Activated CD8-positive, alpha-beta T cell treated with anti-CD3 and anti-CD28 coated beads, Interleukin-2, amount 10 ng/mL, durations not matched to agents 7 days and 5 days (primary cell): ENCODE data around the gene HOXC9. TPM values are rescaled to one million over a fixed set of nuclear protein-coding genes. Genes with fewer than 3 reads are reported as not detected.

Experiments used
- ATAC-seq: fragments of 150-1000 bp; cut with Tn5 transposase; one replicate; pipeline ENCODE4 v1.10.0; 2021; ENCODE audit warnings: moderate library complexity
- CTCF ChIA-PET: fragments of 350-600 bp; sonication (Branson Sonifier 250); formaldehyde crosslinking; loops from one replicate; lab custom pipeline; 2021; ENCODE audit warnings: antibody characterized with exemption; lab: Charles Lee
- POLR2A ChIA-PET: fragments of 350-600 bp; sonication (Branson Sonifier 250); formaldehyde crosslinking; loops from one replicate; lab custom pipeline; 2021; ENCODE audit warnings: antibody characterized with exemption; lab: Charles Lee
- DNase-seq: peaks from one replicate; pipeline ENCODE4 v3.0.0-alpha.2; 2020
- H3K27ac Mint-ChIP-seq: one replicate; pipeline ENCODE4 v1.8.0; 2021; ENCODE audit warnings: mild to moderate bottlenecking, mixed read lengths
- H3K27me3 Mint-ChIP-seq: one replicate; pipeline ENCODE4 v1.8.0; 2021; ENCODE audit warnings: low read depth, mixed read lengths
- H3K36me3 Mint-ChIP-seq: one replicate; pipeline ENCODE4 v1.8.0; 2021; ENCODE audit warnings: low read depth, mixed read lengths
- H3K4me1 Mint-ChIP-seq: one replicate; pipeline ENCODE4 v1.8.0; 2021; ENCODE audit warnings: low read depth, mixed read lengths
- H3K4me3 Mint-ChIP-seq: one replicate; pipeline ENCODE4 v1.8.0; 2021; ENCODE audit warnings: mild to moderate bottlenecking, mixed read lengths
- H3K9me3 Mint-ChIP-seq: one replicate; pipeline ENCODE4 v1.8.0; 2022; ENCODE audit warnings: mixed read lengths; ENCODE audit not compliant: insufficient read depth
- total RNA-seq, 2 experiments: library from RNA; stranded (reverse); gene quantifications; one replicate each; pipeline ENCODE4 v1.2.3, GENCODE V29; 2021

The HOXC9 gene
- total RNA-seq, 2 experiments from 2014 or later = not detected

GRCh38 chr12:54021432-54022013 lies 21.6 kb downstream of the HOXC9 start:
- DNase-seq = no peak
- Mint-ChIP-seq H3K9me3 (no peaks in the 10 kb centered on the region), H3K4me1 (peaks cover 25% of the 10 kb centered on the region), H3K4me3 (no peak overlapping the region), H3K27ac (no peak overlapping the region), H3K27me3 (peaks cover 75% of the 10 kb centered on the region), H3K36me3 (no peaks in the 10 kb centered on the region)
- CTCF ChIA-PET = interaction anchor here (0.8 to 12.9 kb wide), 6 partner anchors 11 to 193 kb away, joined by 3 to 248 read pairs (median 14); partner anchors contain the start of genes HOXC5 and SMUG1
- POLR2A ChIA-PET = no interaction called here
- no peak for ATAC-seq

GRCh38 chr12:54022960-54023884 lies 23.3 kb downstream of the HOXC9 start:
- H3K9me3 Mint-ChIP-seq = no peaks in the 10 kb centered on the region
- peaks cover 79% of the 10 kb centered on the region for H3K27me3 Mint-ChIP-seq
- H3K4me3 Mint-ChIP-seq = no peak overlapping the region
- ATAC-seq (no peak), DNase-seq (no peak)
- H3K4me1 Mint-ChIP-seq = peaks cover 24% of the 10 kb centered on the region
- POLR2A ChIA-PET = no interaction called here
- H3K36me3 Mint-ChIP-seq = no peaks in the 10 kb centered on the region
- no peak overlapping the region for H3K27ac Mint-ChIP-seq
- CTCF ChIA-PET = interaction anchor here (0.7 to 12.9 kb wide), 9 partner anchors 10 to 276 kb away, joined by 3 to 248 read pairs (median 8); partner anchors contain the start of genes HOXC5 and SMUG1

DNA sequence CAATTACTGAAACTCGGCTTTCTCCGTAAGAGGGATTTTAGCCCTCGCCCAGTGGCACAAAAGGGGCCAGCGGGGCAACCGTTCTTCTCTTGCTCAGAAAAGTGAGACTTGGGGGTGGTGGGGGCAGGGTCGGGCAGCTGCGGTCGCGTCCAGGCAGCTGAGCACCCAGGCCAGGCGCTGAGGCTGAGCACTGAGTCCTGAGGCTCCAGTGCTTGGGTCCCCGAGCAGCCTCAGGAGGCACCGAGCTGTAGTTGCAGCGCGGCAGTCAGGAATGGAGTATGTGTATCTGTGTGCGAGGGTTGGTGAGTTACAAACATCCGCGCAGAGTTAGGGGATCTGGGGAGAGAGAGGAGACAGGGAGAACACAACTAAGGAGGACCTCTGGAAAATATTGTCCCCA lies 24.2 kb downstream of the HOXC9 start:
- no peak for DNase-seq
- Mint-ChIP-seq H3K4me3 (no peak overlapping the region), H3K27ac (no peak overlapping the region), H3K4me1 (peaks cover 20% of the 10 kb centered on the region), H3K27me3 (peaks cover 83% of the 10 kb centered on the region), H3K36me3 (no peaks in the 10 kb centered on the region), H3K9me3 (no peaks in the 10 kb centered on the region)
- CTCF ChIA-PET = interaction anchor here (1.2 to 12.9 kb wide), 9 partner anchors 9 to 191 kb away, joined by 3 to 248 read pairs (median 8); partner anchors contain the start of genes HOXC5 and SMUG1
- POLR2A ChIA-PET = no interaction called here
- no peak for ATAC-seq

GRCh38 chr12:54024581-54025305 lies 24.8 kb downstream of the HOXC9 start:
- Mint-ChIP-seq H3K9me3 (no peaks in the 10 kb centered on the region), H3K36me3 (no peaks in the 10 kb centered on the region), H3K4me3 (no peak overlapping the region), H3K27ac (no peak overlapping the region), H3K4me1 (peaks cover 18% of the 10 kb centered on the region), H3K27me3 (peaks cover 82% of the 10 kb centered on the region)
- ChIA-PET POLR2A (no interaction called here), CTCF (interaction anchor here (1.8 to 12.9 kb wide), 6 partner anchors 8 to 190 kb away, joined by 5 to 248 read pairs (median 18); partner anchors contain the start of genes HOXC5 and SMUG1)
- ATAC-seq (no peak), DNase-seq (no peak)

DNA sequence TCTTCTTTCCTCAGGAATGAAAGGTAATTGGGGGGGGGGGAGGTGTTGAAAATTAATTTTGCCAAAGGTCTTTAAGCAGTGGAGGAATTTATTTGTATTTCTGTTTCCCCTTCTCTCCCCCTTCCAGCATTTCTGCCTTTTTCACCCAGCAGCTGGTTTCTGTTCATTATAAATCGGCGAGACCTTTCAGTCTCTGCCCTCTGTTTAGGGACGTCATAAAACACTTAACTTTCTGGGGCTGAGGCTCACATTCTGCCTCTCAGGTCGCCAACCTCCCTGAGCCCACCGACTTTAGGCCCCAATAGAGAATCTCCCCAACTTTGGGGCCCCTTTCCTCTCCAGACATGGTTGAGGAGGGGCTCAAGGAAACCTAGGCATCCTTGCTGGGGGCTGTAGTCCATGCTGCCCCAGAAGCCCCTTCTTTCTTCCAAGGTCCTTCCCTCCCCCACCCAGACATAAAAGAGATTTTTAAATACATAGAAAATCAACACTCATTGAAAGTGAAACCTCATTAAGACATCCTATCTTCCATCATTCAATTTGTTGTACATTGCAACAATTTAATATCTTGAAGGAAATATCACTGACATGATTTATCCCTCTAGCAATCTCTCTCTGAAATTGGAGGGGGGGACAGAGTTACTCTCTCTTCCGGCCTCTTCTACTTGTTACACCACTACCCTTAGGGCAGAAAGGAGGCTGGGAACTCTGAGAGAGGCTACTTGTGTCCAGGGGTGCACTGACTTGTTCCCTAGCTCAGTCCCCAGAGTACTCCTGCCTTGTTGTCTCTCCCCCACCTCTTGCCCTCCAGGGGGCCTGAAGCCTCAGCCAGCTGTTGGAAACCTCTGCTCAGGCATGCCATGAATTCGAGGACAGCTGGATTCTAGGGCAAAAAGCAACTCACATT lies 25.8 kb downstream of the HOXC9 start:
- ChIA-PET POLR2A (no interaction called here), CTCF (interaction anchor here (0.8 to 12.9 kb wide), 4 partner anchors 9 to 176 kb away, joined by 4 to 248 read pairs (median 8); partner anchors contain the start of gene SMUG1)
- Mint-ChIP-seq H3K9me3 (no peaks in the 10 kb centered on the region), H3K4me1 (peaks cover 16% of the 10 kb centered on the region), H3K27me3 (peaks cover 82% of the 10 kb centered on the region), H3K4me3 (no peak overlapping the region), H3K27ac (no peak overlapping the region), H3K36me3 (no peaks in the 10 kb centered on the region)
- no peak for DNase-seq
- no peak for ATAC-seq

GRCh38 chr12:54026640-54027441 lies 26.9 kb downstream of the HOXC9 start:
- peaks cover 78% of the 10 kb centered on the region for H3K27me3 Mint-ChIP-seq
- H3K4me1 Mint-ChIP-seq = peaks cover 11% of the 10 kb centered on the region
- ChIA-PET POLR2A (interaction anchor here (1.3 kb wide), 1 partner anchor 9 kb away, joined by 6 read pairs; no protein-coding TSS in a partner anchor), CTCF (interaction anchor here (0.8 to 12.9 kb wide), 6 partner anchors 14 to 190 kb away, joined by 3 to 248 read pairs (median 4); partner anchors contain the start of genes HOXC10 and SMUG1)
- no peak overlapping the region for H3K4me3 Mint-ChIP-seq
- no peaks in the 10 kb centered on the region for H3K36me3 Mint-ChIP-seq
- no peak for ATAC-seq
- H3K27ac Mint-ChIP-seq = no peak overlapping the region
- DNase-seq = no peak
- H3K9me3 Mint-ChIP-seq = no peaks in the 10 kb centered on the region

DNA sequence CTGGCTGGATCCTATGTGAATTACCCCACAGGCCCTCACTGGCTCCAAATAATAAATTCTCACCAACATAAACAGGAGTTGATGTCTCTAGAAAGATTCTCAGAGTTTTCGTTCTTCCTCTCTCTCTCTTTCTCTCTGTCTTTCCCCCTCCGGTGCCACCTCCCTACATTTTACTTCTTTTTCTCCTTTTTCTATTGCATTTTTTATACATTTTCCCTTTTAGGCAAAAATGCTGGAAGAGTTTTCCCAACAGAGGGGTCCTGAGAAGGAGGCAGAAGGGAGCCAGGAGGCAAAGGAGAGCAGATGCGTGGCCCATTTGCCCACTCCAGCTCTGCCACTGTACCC lies 27.5 kb downstream of the HOXC9 start:
- POLR2A ChIA-PET = interaction anchor here (1.3 kb wide), 1 partner anchor 10 kb away, joined by 6 read pairs; no protein-coding TSS in a partner anchor

GRCh38 chr12:54028314-54029201 lies 28.6 kb downstream of the HOXC9 start, which contains the start of gene HOXC6:
Gene HOXC6 (plus strand): TSS chr12:54028440. CDS start chr12:54028522, 82 bp downstream.
- DNase-seq (no peak), ATAC-seq (no peak)
- Mint-ChIP-seq H3K9me3 (no peaks in the 10 kb centered on the region), H3K27ac (no peak within 1 kb of the TSS), H3K36me3 (no peaks in the 10 kb centered on the region), H3K27me3 (peaks cover 76% of the 10 kb centered on the region), H3K4me1 (peaks cover 21% of the 10 kb centered on the region), H3K4me3 (no peak within 1 kb of the TSS)
- ChIA-PET POLR2A (interaction anchor here (0.7 to 1.0 kb wide), 2 partner anchors 24 to 166 kb away, joined by 3 read pairs; no protein-coding TSS in a partner anchor), CTCF (interaction anchor here (0.6 to 12.9 kb wide), 5 partner anchors 43 to 181 kb away, joined by 3 to 248 read pairs (median 4); partner anchors contain the start of genes HOXC10 and SMUG1)

More for the DNA sequence above, 27.5 kb downstream of the HOXC9 start:
- Mint-ChIP-seq H3K27ac (no peak overlapping the region), H3K27me3 (peaks cover 77% of the 10 kb centered on the region), H3K9me3 (no peaks in the 10 kb centered on the region), H3K4me1 (peaks cover 11% of the 10 kb centered on the region), H3K4me3 (no peak overlapping the region), H3K36me3 (no peaks in the 10 kb centered on the region)
- ATAC-seq (no peak), DNase-seq (no peak)
- CTCF ChIA-PET = interaction anchor here (1.1 to 12.9 kb wide), 6 partner anchors 14 to 182 kb away, joined by 3 to 248 read pairs (median 4); partner anchors contain the start of genes HOXC10 and SMUG1
